ENCODE measurements around the gene TTLL7. TPM values are rescaled to one million over a fixed set of nuclear protein-coding genes. Genes with fewer than 3 reads are reported as not detected.

The TTLL7 gene
- total RNA-seq, 1 experiment from 2014 or later, result 6.6 TPM

GRCh38 chr1:83912876-83913275 lies 86.1 kb downstream of the TTLL7 start:
- Histone ChIP-seq H3K18ac (ENCODE audit: insufficient read length, low read depth, low read length) (no peak overlapping the region), H4K8ac (replicated peaks; ENCODE audit: insufficient read length, low read depth, low read length) (no peak overlapping the region), H4K20me1 (ENCODE audit: control insufficient read depth, insufficient read depth, insufficient read length) (no peaks in the 10 kb centered on the region), H2BK12ac (ENCODE audit: insufficient read length, low read depth, low read length) (no peak overlapping the region), H3K23ac (ENCODE audit: insufficient read length, low read depth, low read length) (no peak overlapping the region), H2BK15ac (ENCODE audit: low read depth, low read length) (no peak overlapping the region), H2BK5ac (ENCODE audit: insufficient read length, low read length) (no peak overlapping the region), H2AK5ac (ENCODE audit: insufficient read length, low read length) (no peak overlapping the region), H3K9ac (ENCODE audit: extremely low read depth, insufficient read length, low read length) (no peak overlapping the region), H3K4me2 (ENCODE audit: insufficient read depth, insufficient read length, low read length) (no peak overlapping the region), H3K14ac (ENCODE audit: insufficient read depth, low read length) (no peak overlapping the region), H3K27me3 (ENCODE audit: insufficient read depth, low read length) (no peaks in the 10 kb centered on the region), H3K79me1 (ENCODE audit: insufficient read depth, low read depth, low read length, poor library complexity, severe bottlenecking) (no peaks in the 10 kb centered on the region), H2BK120ac (ENCODE audit: low read depth, low read length, poor library complexity, severe bottlenecking) (no peak overlapping the region), H3K4me1 (ENCODE audit: insufficient read depth, low read length) (no peaks in the 10 kb centered on the region), H4K5ac (ENCODE audit: insufficient read length, low read depth, low read length) (no peak overlapping the region), H3K9me3 (ENCODE audit: control insufficient read depth, low read depth, low read length) (no peaks in the 10 kb centered on the region), H3K56ac (ENCODE audit: insufficient read length, low read depth, low read length) (no peak overlapping the region), H3K23me2 (ENCODE audit: insufficient read length, low read depth, low read length, poor library complexity, severe bottlenecking) (no peaks in the 10 kb centered on the region), H2BK20ac (ENCODE audit: low read depth, low read length, poor library complexity, severe bottlenecking) (no peak overlapping the region), H2AFZ (ENCODE audit: low read length) (no peak overlapping the region), H3K4ac (ENCODE audit: low read depth, low read length) (no peak overlapping the region), H3K27ac (ENCODE audit: insufficient read length, low read depth, low read length) (no peak overlapping the region), H3T11ph (ENCODE audit: low read length) (no peak overlapping the region), H3K79me2 (ENCODE audit: insufficient read depth, low read length) (no peaks in the 10 kb centered on the region), H4K91ac (ENCODE audit: insufficient read length, low read depth, low read length) (no peak overlapping the region)
- Mint-ChIP-seq H3K4me1 (0 out of 4 replicates have a peak, but pooled peaks cover 0 to 2% of the 10 kb centered on the region in 2 experiments), H3K4me3 (no peak overlapping the region), H3K9me3 (peaks cover 0 to 2% of the 10 kb centered on the region in 2 experiments; a peak in 1 of 5 replicates), H3K27me3 (ENCODE audit: low read depth) (no peaks in the 10 kb centered on the region), H3K27ac (no peak overlapping the region), H3K36me3 (ENCODE audit: insufficient read depth in 1 of 3, low read depth in 3 of 3) (peaks cover 0 to 9% (median 0%) of the 10 kb centered on the region in 3 experiments; a peak in 4 of 7 replicates)
- no peak for TF ChIP-seq CTCF (conservative IDR thresholded peaks at IDR 0.05)
- no CpG with 5 or more reads among the region's 2 CpGs for WGBS (ENCODE audit: extremely low coverage, insufficient read length, low lambda C conversion rate)
- DNase-seq, result no peak
